Gastrocnemius medialis (tissue), 4 donors: ENCODE data around the gene FHOD3.

Source experiments
- CTCF ChIP-seq, 5 experiments: fragments of 450-650 bp in 3 of 5; fragments of 200-600 bp in 2 of 5; sonication (generic) in 2 of 5; IDR thresholded peaks in 4 of 5; conservative IDR thresholded peaks in 1 of 5; 1 replicate in 4 of 5; 2 replicates in 1 of 5; pipeline ENCODE4 v1.5.1; 2016 to 2019; ENCODE audit warnings: antibody characterized with exemption in 5 of 5, mild to moderate bottlenecking in 3 of 5, moderate library complexity in 3 of 5
- POLR2A ChIP-seq, 2 donors: fragments of 450-650 bp; IDR thresholded peaks; one replicate each; pipeline ENCODE4 v1.6.1; 2017; ENCODE audit warnings: antibody characterized with exemption in 2 of 2, mild to moderate bottlenecking in 2 of 2, moderate library complexity in 2 of 2

GRCh38 chr18:36460324-36460850 lies 162.9 kb downstream of the FHOD3 start:
- TF ChIP-seq CTCF (IDR thresholded peaks at IDR 0.05 in 4 of 5, conservative IDR thresholded peaks at IDR 0.05 in 1 of 5) (no peak), POLR2A (IDR thresholded peaks at IDR 0.05) (no peak)
